Right renal pelvis (tissue), 4 donors: Measurements from ENCODE around the gene SPEM2. TPM values are rescaled to one million over a fixed set of nuclear protein-coding genes. Genes with fewer than 3 reads are reported as not detected.

ENCODE experiments used
- DNase-seq, 4 donors: peaks; one replicate each; pipeline ENCODE4 v3.0.0-alpha.2; 2013; ENCODE audit warnings: low read depth in 4 of 4, low spot score in 3 of 4, missing footprints in 1 of 4
- polyA plus RNA-seq, 4 donors: library from polyadenylated mRNA; unstranded; fragments of 120-200 nt; gene quantifications; one replicate each; pipeline ENCODE4 v1.2.1, GENCODE V29; 2013; ENCODE audit not compliant: insufficient read length in 4 of 4

The SPEM2 gene
- polyA plus RNA-seq, 4 donors: 0.12 TPM; not detected in 2

DNA sequence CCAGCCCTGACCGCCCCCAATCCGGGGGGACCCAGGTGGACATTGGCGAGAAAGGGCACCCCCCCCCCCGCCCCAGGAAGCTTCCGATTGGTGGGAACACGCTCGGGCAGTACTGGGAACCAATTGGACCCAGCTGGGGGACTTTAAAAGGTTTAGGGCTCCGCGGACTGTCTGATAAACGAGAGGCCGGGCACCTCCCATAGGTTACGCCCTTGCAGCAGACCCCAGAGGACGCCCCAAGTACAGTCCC, 21.8 kb upstream of the SPEM2 start:
- DNase-seq: no peak

DNA sequence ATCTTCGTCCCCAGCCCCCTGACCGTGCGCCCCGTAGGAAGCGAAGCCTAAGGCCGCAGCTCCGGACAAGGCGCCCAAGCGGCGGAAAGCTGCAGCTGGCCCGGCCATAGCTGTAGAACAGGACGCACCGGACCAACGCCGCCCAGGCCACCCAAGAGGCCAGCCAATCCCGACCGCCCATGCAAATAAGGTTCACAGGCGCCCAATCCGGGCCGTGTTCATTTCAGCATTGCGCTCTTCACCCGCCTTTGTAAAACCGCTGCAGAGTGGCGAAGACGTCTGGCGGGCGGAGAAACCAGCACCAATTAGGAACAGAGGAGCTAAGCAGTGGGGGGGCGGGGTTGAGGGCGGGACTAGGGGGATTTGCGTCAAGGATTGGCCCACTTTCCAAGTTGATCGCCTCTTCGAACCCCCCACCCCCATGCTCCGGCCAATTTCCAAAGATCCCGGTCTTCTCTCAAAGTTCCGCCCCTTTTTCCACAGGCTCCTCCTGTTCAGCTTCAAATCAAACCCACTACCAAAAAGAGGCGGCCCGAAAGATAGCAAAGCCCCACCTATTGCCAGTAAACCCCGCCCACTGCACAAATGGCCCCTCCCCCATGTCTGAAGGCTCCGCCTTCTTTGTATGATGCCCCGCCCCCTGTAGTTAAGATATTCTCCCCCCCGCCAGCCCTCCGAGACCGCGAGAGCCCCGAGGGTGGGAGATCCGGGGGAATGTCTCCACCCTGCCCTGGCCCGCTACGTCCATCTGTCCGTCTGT, 21.3 kb upstream of the SPEM2 start, which contains the start of gene TMEM256:
Gene TMEM256, minus strand, starts transcription at position 121 of the 760 bp plus-strand sequence. Its CDS starts 13 bp downstream, at position 108.
- DNase-seq: peak; percentile 95 to 100 (median 99)

- DNase-seq: no peak
Observed at GRCh38 chr17:7404737-7405349, 20.6 kb upstream of the SPEM2 start.

- DNase-seq: no peak
Observed at GRCh38 chr17:7405350-7406234, 19.8 kb upstream of the SPEM2 start.

DNA sequence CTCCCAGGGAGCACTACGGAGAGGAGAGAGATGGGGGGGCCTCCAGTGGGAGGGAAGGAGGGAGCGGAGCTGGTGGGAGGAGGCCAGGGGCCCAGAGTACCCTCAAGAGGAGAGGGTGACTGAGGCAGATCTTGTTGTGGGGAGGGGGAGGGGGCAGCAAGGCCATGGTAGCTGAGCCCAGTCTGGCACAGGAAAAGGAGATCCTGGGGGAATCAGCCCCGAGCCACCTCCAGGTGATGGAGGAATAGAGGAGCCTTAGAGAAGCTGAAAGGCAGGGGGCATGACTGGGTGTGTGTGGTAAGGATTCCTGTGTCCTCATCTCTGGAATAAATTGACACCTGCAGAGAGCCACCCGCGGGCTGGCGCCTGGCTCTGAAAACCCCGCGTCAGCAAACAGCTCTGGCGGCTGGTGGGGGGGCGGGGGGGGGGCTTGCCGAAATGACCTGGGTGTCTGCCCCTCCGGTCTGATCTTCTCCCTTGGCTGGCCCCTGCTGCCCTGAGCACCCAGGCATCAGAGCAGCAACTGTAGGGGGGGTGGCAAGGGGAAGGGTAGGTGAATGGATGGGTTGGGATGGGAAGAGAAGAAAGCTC, 19.1 kb upstream of the SPEM2 start:
- DNase-seq: no peak

- DNase-seq: no peak
Observed at GRCh38 chr17:7407082-7407481, 18.3 kb upstream of the SPEM2 start.

DNA sequence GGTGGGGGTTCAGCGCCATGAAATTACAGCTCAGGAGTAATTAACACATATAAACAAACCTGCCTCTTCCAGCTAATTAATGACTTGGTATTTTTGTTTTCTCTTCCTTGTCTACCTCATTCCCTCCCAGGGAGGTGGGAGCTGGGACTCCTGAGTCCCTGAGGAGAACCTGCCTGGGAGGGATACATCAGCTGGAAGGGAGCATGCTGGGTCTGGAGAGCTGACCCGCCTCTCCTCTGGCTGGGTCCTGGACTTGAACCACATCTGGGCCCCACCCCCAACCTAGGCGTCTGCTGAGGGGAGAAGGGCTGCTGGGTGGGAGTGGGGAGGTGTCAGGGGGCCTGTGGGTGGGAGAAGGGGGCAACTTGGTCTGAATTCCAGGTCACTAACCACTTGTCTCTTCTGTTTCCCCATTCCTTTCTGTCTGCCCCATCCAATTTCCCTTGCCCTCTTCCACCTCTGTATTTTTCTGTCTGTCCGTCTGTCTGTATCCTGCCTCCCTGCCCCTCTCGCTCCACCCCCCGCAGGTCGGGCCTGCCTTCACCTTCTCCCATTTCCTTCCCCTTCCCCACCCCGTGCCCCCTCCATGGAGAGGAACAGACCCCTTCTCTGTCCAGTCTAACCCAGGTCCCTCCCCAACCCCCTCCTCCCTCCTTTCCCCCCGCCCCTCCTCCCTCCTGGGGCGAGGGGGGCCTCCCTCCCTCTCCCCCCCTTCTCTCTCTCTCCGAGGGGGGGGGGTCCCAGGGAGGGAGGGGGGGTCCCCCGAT, 17.7 kb upstream of the SPEM2 start, which contains the start of gene NLGN2:
Gene NLGN2, plus strand, starts transcription at position 361 of the 767 bp plus-strand sequence. CDS start 411 bp downstream, outside the sequence.
- DNase-seq: no peak

- no peak for DNase-seq
Observed at GRCh38 chr17:7408252-7408727, 17.1 kb upstream of the SPEM2 start.

DNA sequence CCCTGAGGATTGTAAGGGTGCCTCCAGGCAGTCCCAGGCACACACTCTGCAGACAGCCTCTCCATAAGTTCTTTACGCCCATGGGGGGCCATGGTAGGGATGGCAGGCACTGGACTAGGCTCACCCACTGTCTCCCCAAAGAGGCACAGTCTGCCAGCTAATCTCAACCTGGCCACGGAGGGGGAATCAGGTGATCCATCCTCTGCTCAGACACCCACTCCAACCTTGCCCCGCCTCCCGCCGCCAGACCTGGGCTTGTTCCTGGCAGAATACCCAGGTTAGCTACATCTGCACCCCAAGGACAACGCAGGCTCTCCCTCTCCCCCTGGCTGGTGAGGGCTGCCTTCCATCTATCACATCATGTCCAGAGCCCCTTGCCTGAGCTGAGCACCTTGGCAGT, 16.6 kb upstream of the SPEM2 start:
- DNase-seq: no peak

DNA sequence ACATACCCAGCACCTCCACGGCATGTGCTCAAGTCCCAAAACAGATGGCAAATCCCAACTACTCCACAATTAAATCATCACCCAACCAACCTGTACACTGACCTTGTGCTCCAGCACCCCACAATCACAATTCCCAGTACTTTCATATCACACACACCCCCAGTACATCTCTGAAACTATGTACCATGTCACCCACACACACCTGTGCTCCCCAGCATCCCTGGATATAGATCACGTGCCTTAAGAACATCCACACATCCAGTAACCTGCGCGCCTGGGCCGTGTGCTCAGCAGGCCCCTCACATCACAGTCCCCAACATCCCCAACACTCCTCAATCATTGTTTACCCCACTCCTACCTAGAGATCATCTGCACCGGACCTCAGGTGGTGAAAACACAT, 15.7 kb upstream of the SPEM2 start:
- no peak for DNase-seq

GRCh38 chr17:7410634-7411426, 14.6 kb upstream of the SPEM2 start:
- DNase-seq: no peak

DNA sequence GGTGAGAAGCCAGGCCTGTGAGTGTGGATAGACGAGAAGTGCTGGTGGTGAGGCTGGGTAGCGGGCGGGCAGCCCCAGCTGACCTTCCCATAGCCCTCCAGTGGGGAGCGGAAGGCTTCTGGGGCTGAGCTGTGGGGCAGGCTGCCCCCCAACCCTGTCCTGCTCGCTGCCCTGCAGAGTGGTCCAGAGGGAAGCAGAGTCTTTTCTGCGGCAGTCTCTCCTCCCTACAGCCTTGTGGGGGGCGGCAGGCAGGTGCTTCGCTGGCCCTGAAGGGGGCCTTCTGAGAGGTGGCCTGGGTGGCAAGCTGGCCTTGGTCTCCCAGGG, 14.0 kb upstream of the SPEM2 start:
- DNase-seq: no peak

GRCh38 chr17:7413346-7413985, 11.9 kb upstream of the SPEM2 start:
- DNase-seq: no peak

GRCh38 chr17:7414837-7415236, 10.6 kb upstream of the SPEM2 start:
- no peak for DNase-seq

DNA sequence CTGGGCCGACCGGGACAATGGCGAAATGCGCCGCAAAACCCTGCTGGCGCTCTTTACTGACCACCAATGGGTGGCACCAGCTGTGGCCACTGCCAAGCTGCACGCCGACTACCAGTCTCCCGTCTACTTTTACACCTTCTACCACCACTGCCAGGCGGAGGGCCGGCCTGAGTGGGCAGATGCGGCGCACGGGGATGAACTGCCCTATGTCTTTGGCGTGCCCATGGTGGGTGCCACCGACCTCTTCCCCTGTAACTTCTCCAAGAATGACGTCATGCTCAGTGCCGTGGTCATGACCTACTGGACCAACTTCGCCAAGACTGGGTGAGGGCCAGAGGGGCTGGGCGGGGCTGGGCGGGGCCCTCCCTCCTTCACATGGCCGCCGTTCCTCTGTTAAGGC, 9.6 kb upstream of the SPEM2 start:
- no peak for DNase-seq

- DNase-seq: no peak
Observed at GRCh38 chr17:7416323-7416722, 9.1 kb upstream of the SPEM2 start.

DNA sequence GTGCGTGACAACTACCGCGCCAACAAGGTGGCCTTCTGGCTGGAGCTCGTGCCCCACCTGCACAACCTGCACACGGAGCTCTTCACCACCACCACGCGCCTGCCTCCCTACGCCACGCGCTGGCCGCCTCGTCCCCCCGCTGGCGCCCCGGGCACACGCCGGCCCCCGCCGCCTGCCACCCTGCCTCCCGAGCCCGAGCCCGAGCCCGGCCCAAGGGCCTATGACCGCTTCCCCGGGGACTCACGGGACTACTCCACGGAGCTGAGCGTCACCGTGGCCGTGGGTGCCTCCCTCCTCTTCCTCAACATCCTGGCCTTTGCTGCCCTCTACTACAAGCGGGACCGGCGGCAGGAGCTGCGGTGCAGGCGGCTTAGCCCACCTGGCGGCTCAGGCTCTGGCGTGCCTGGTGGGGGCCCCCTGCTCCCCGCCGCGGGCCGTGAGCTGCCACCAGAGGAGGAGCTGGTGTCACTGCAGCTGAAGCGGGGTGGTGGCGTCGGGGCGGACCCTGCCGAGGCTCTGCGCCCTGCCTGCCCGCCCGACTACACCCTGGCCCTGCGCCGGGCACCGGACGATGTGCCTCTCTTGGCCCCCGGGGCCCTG, 8.3 kb upstream of the SPEM2 start:
- DNase-seq: no peak

- no peak for DNase-seq
Observed at GRCh38 chr17:7418472-7419152, 6.8 kb upstream of the SPEM2 start.
